C1 segment of cervical spinal cord (tissue), 14 donors: ENCODE results near the gene FARP2.

Experiments
- DNase-seq, 14 donors: peaks; one replicate each; lab custom pipeline; 2025; lab: John Stamatoyannopoulos, UW

Gene FARP2

GRCh38 chr2:241485172-241485911 is 129.3 kb downstream of the FARP2 start:
- no peak for DNase-seq

GRCh38 chr2:241489088-241489487 is 133.0 kb downstream of the FARP2 start:
- DNase-seq: no peak

- DNase-seq: peak in 1 of 14 donors; percentile 34
Measured at GRCh38 chr2:241489733-241490680, 133.9 kb downstream of the FARP2 start.

- DNase-seq: no peak
Measured at GRCh38 chr2:241490825-241491506, 134.9 kb downstream of the FARP2 start.

GRCh38 chr2:241491549-241492173 is 135.6 kb downstream of the FARP2 start:
- no peak for DNase-seq

- DNase-seq: no peak
Measured at GRCh38 chr2:241492174-241492565, 136.1 kb downstream of the FARP2 start.

GRCh38 chr2:241493092-241493491 is 137.0 kb downstream of the FARP2 start:
- DNase-seq: no peak

- peak in 1 of 14 donors; percentile 55 for DNase-seq
Measured at GRCh38 chr2:241494311-241494908, 138.3 kb downstream of the FARP2 start.

- DNase-seq: no peak
Measured at GRCh38 chr2:241495172-241496002, 139.3 kb downstream of the FARP2 start.

- no peak for DNase-seq
Measured at GRCh38 chr2:241496003-241496707, 140.1 kb downstream of the FARP2 start.

- DNase-seq: no peak
Measured at GRCh38 chr2:241496904-241497877, 141.1 kb downstream of the FARP2 start.

GRCh38 chr2:241498115-241499070 is 142.3 kb downstream of the FARP2 start:
- no peak for DNase-seq

- DNase-seq: peak in 1 of 14 donors; percentile 18
Measured at GRCh38 chr2:241499146-241499965, 143.3 kb downstream of the FARP2 start.

GRCh38 chr2:241500016-241500415 is 143.9 kb downstream of the FARP2 start:
- no peak for DNase-seq

- DNase-seq: no peak
Measured at GRCh38 chr2:241500431-241500975, 144.4 kb downstream of the FARP2 start.

- DNase-seq: no peak
Measured at GRCh38 chr2:241501099-241501541, 145.0 kb downstream of the FARP2 start.
